A673 (cell line): ENCODE measurements around the gene TARM1.

ENCODE experiments used
- EZH2 ChIP-seq: fragments of 200-600 bp; sonication (generic); IDR thresholded peaks from 2 replicates; pipeline ENCODE4 v1.6.1; 2017; ENCODE audit warnings: borderline replicate concordance, low read depth, mild to moderate bottlenecking, mixed read lengths, antibody characterized with exemption, low read length; ENCODE audit not compliant: poor library complexity, severe bottlenecking
- TF ChIP-seq, protein P1 (sequence below): fragments of 300-800, 200-600 bp; sonication (generic); conservative IDR thresholded peaks from 2 replicates; pipeline ENCODE4 v1.5.1; 2017; ENCODE audit warnings: low read depth, mild to moderate bottlenecking, antibody characterized with exemption, low read length, moderate library complexity, mixed read lengths

DNA sequence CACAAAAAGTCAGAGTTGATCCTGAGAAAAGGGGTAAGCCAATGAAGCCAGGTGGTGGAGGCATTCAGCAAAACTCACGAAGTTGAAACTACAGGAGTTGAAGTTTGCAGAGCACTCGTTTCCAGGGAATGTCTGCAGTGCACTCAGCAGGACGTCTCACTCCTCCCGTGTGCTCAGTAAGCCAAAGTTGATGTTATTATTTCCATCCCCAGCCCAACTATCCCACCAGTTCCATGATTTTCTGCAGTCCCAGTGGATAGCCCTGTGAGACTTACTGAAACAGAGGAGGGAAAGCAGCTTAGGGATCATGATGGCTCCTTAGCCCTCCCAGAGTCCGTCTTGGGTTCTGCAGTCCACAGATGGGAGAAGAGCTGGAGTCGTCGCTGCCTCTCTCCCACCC, at the start of gene TARM1:
- TF ChIP-seq EZH2, result no peak
- TF ChIP-seq, protein P1, sequence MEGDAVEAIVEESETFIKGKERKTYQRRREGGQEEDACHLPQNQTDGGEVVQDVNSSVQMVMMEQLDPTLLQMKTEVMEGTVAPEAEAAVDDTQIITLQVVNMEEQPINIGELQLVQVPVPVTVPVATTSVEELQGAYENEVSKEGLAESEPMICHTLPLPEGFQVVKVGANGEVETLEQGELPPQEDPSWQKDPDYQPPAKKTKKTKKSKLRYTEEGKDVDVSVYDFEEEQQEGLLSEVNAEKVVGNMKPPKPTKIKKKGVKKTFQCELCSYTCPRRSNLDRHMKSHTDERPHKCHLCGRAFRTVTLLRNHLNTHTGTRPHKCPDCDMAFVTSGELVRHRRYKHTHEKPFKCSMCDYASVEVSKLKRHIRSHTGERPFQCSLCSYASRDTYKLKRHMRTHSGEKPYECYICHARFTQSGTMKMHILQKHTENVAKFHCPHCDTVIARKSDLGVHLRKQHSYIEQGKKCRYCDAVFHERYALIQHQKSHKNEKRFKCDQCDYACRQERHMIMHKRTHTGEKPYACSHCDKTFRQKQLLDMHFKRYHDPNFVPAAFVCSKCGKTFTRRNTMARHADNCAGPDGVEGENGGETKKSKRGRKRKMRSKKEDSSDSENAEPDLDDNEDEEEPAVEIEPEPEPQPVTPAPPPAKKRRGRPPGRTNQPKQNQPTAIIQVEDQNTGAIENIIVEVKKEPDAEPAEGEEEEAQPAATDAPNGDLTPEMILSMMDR, result no peak
